Breast epithelium (tissue), 3 donors: ENCODE data around the gene MYBPH.

Experiments used
- CTCF ChIP-seq, 3 donors: fragments of 450-650 bp; IDR thresholded peaks; one replicate each; pipeline ENCODE4 v1.5.1; 2016 to 2017; ENCODE audit warnings: antibody characterized with exemption in 3 of 3, mild to moderate bottlenecking in 3 of 3, moderate library complexity in 3 of 3
- POLR2A ChIP-seq: fragments of 450-650 bp; IDR thresholded peaks from one replicate; pipeline ENCODE4 v1.6.1; 2016; ENCODE audit warnings: antibody characterized with exemption, mild to moderate bottlenecking, moderate library complexity

- TF ChIP-seq CTCF (IDR thresholded peaks at IDR 0.05) (no peak), POLR2A (no peak)
These were observed 7.3 kb downstream of the MYBPH start for GRCh38 chr1:203168256-203168786.
